HG02973 (cell line): ENCODE data around the gene RFK.
A peak's percentile ranks its signal among the peaks of the same experiment; 100 is the strongest.

Experiments
- ATAC-seq: cut with Tn5 transposase; IDR thresholded peaks from one replicate; pipeline ENCODE4 v1.9.1; 2021; ENCODE audit warnings: moderate library complexity; ENCODE audit not compliant: unreplicated experiment

Gene RFK

GRCh38 chr9:76413658-76414057, 19.4 kb upstream of the RFK start:
- no peak for ATAC-seq

GRCh38 chr9:76412638-76413037, 18.4 kb upstream of the RFK start:
- no peak for ATAC-seq

GRCh38 chr9:76405868-76406267, 11.6 kb upstream of the RFK start:
- no peak for ATAC-seq

- no peak for ATAC-seq
Observed at GRCh38 chr9:76405340-76405739, 11.1 kb upstream of the RFK start.

GRCh38 chr9:76404401-76404800, 10.2 kb upstream of the RFK start:
- no peak for ATAC-seq

GRCh38 chr9:76403352-76403751, 9.1 kb upstream of the RFK start:
- peak; percentile 83 for ATAC-seq

- no peak for ATAC-seq
Observed at GRCh38 chr9:76401580-76402354, 7.5 kb upstream of the RFK start.

GRCh38 chr9:76401176-76401575, 7.0 kb upstream of the RFK start:
- ATAC-seq: no peak

- no peak for ATAC-seq
Observed at GRCh38 chr9:76400534-76401096, 6.4 kb upstream of the RFK start.

- ATAC-seq: no peak
Observed at GRCh38 chr9:76399856-76400255, 5.6 kb upstream of the RFK start.

- no peak for ATAC-seq
Observed at GRCh38 chr9:76396597-76396996, 2.4 kb upstream of the RFK start.

GRCh38 chr9:76396144-76396543, 1.9 kb upstream of the RFK start:
- no peak for ATAC-seq

GRCh38 chr9:76395381-76395780, 1.2 kb upstream of the RFK start:
- no peak for ATAC-seq

GRCh38 chr9:76394960-76395252, 680 bp upstream of the RFK start:
- peak; percentile 54 for ATAC-seq

- no peak for ATAC-seq
Observed at GRCh38 chr9:76390656-76391055, 3.6 kb downstream of the RFK start.

- ATAC-seq: no peak
Observed at GRCh38 chr9:76379494-76379893, 14.7 kb downstream of the RFK start.

GRCh38 chr9:76378367-76379073, 15.7 kb downstream of the RFK start:
- no peak for ATAC-seq

- no peak for ATAC-seq
Observed at GRCh38 chr9:76377791-76378190, 16.4 kb downstream of the RFK start.

- no peak for ATAC-seq
Observed at GRCh38 chr9:76374783-76375559, 19.3 kb downstream of the RFK start.

GRCh38 chr9:76373784-76374474, 20.3 kb downstream of the RFK start:
- ATAC-seq: no peak

GRCh38 chr9:76373173-76373783, 20.9 kb downstream of the RFK start:
- peak; percentile 49 for ATAC-seq
